CD4-positive, alpha-beta T cell treated with Interleukin-2 at 100 ng/mL for 4 hours (primary cell): ENCODE data around the gene TAMALIN.
A peak's percentile ranks its signal among the peaks of the same experiment; 100 is the strongest.
"Not testable (repeated sequence)": the region's sequence is repeated elsewhere in the genome, so short reads cannot be mapped to it uniquely, and the experiment has no call there.

Experiments used
- DNase-seq: peaks from one replicate; pipeline ENCODE4 v3.0.0-alpha.2; 2020; ENCODE audit warnings: low spot score

Gene TAMALIN

DNA sequence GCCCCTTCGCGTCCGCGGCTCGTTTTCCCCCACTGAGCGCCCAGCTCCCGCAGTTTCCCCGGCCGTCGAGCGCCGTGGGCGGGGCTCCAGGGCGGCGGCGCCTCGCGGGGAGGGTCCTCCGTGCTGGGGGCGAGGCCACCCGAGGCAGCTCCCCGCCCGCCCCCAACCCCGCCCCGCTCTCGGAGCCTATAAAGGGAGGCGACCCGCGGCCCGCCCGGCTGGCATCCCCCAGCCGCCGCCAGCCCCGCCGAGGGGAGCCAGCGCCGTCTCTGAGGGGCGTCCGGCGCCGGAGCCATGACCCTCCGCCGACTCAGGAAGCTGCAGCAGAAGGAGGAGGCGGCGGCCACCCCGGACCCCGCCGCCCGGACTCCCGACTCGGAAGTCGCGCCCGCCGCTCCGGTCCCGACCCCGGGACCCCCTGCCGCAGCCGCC, at the start of gene TAMALIN:
Gene TAMALIN (plus strand): TSS at position 221 of the 432 bp plus-strand sequence. CDS start 74 bp downstream, at position 295.
- peak; percentile 82 for DNase-seq

DNA sequence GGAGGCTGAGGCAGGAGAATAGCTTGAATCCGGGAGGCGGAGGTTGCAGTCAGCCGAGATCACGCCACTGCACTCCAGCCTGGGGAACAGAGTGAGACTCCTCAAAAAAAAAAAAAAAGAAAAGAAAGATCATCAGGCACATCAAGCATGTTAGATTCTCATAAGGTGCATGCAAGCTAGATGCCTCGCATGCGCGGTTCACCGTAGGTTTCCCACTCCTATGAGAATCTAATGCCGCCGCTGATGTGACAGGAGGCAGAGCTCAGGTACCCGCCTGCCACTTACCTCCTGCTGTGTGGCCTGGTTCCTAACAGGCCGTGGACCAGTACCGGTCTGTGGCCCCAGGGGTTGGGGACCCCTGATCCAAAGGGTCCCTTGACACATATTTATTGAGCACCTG, 48.2 kb upstream of the TAMALIN start:
- DNase-seq: no peak

DNA sequence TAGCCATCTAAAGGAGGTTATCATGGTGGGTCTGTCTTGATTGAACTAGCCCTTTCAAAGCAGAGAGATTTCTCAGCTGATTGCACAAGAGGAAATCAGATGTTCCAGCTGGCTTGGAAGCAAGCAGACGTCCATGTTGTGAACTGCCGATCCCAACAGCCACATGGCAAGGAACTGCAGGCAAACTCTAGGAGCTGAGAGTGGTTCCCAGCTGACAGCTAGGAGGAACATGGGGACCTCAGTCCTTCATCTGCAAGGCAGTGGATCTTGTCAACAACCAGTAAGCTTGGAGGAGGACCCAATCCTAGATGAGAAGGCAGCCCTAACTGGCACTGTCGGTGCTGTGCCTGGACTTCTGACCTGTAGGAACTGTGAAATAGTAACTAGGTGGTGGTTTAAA, 47.5 kb upstream of the TAMALIN start:
- DNase-seq: no peak

DNA sequence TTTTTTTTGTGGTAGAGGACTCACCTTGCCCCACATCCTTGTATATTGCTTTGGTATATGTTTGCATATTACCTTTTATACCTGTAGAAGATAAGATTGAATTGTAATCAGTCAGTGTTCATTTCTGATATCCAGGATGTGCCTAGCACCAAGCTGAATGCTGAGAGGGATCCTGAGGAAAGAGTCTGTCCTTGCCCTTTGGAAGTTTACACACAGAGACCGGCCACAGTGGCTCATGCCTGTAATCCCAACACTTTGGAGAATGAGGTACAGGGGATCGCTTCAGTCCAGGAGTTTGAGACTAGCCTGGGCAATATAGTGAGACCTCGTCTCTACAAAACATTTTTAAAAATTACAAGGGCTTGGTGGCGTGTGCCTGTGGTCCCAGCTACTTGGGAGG, 46.8 kb upstream of the TAMALIN start:
- no peak for DNase-seq

DNA sequence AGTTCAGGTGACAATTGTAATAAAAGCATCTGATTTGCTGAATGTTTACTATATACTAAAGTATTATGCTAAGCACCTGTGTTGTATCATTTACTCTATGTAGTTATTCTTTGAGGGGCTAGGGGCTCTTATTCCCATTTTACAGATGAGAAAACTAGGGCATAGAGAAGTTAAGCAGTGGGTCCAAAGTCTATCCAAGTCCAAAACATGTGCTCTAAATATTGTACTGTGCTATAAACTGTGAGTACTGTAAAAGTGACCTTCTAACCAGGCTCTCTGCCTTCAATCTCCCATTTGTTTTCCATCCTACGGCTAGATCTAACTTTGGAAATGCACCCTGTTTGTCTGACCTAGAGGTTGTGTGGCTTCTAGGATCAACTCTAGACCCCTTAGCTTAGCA, 46.3 kb upstream of the TAMALIN start:
- DNase-seq: no peak

- no peak for DNase-seq
Observed at GRCh38 chr12:51960890-51961289, 45.9 kb upstream of the TAMALIN start.

DNA sequence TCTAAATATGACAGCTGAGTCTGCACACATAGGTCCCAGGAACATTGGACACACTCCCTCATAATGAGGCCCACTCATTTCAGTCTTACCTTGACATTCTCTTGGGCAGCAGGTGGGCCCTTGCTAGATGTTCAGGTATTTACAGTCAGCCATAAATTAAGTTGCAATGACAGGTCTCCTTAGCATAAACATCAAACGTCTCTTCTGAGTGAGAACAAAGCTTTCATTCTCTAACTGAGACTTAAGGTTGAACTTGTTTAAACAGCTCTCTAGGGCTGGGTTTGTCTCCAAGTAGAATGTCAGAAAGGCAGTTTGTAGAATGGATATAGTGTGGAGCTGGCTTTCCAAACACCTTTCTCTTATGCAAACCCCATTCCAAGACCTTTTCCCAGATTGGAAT, 44.9 kb upstream of the TAMALIN start:
- no peak for DNase-seq

- no peak for DNase-seq
Observed at GRCh38 chr12:51962737-51963136, 44.0 kb upstream of the TAMALIN start.

- no peak for DNase-seq
Observed at GRCh38 chr12:51963477-51963876, 43.3 kb upstream of the TAMALIN start.

DNA sequence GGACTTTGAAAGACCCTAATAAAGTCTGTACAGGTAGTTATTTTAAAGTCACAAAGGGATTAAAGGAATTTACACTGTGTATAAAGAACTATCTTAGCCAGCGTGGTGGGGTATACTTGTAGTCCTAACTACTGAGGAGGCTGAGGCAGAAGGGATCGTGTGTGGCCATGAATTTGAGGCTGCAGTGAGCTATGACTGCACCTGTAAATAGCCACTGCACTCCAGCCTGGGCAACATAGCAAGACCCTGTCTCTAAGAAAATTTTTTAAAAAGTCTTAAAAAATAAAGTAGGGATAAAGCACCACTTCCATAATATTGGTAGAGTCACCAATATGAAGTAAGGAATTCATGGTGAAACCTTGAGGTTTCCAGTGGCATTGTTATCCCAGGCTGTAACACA, 37.1 kb upstream of the TAMALIN start:
- no peak for DNase-seq

DNA sequence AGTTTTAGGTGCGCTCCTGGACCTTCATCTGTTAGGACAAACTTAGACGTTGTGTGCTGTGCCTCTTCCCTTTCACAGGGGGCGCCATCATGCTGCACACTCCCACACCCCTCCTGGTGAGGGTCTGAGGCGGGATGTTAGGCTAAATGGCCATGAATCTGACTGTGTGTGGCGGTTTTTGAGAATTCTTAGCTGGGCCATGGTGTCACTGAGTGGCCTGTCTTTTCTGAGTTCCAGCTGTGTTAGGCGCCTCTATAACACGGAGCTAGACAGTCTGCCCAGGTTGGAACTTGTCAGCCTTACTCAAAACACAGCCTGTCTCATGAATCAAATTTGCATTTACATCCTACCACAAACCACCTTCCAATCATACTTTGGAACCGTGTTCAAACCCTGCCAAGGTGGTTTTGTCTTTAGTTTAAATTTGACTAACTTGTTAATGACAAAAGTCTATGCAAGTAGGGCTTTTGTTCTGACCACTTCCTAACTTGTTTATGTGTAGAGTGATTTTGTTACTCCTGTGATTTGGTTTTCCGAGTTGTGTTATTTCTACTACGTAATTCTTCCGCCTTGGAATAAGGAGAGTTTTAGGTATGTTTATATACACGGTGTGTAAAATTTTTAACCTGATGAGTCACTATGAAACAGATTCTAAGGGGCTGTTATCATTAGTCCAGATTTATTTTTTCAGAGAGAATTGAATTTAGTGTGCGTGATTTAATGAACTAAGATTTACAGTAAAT, 35.7 kb upstream of the TAMALIN start:
- DNase-seq: peak; percentile 63

GRCh38 chr12:51971679-51972421, 34.9 kb upstream of the TAMALIN start:
- DNase-seq: peak; percentile 26

DNA sequence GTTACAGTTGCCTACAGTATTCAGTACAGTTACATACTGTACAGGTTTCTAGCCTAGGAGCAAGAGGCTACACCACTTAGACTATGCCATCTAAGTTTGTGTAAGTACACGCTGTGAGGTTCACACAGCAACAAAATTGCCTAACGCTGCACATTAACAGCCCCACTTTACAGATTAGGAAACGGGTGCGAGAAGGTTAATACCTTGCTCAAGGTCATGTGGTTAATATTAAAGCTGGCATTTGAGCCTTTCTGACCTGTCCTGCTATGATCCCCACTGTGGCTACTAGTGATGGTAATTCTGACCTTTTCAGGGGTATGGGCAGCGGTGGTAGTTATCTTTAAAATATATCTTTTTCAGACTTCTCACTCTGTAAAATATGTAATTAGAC, 34.3 kb upstream of the TAMALIN start:
- DNase-seq: no peak

- DNase-seq: peak; percentile 59
Observed at GRCh38 chr12:51972849-51973273, 33.9 kb upstream of the TAMALIN start.

DNA sequence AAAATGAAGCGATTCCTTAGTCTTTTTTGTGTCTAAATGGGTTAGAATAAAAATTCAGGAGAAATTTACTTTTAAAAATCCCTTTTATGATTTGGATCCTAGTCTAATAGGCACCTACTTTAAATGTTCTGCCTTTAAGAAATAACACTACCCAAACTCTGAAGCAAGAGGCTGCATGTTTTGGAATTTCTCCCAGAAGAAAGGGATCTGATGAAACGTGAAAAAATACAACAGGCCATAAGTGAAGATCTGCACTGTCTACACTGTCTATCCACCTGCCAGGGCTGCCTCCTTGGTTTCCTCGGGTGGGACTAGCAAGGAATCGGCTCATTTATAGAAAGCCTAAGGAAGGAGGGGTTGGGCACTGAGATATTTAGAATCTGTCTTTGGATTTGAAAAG, 33.2 kb upstream of the TAMALIN start:
- DNase-seq: no peak

DNA sequence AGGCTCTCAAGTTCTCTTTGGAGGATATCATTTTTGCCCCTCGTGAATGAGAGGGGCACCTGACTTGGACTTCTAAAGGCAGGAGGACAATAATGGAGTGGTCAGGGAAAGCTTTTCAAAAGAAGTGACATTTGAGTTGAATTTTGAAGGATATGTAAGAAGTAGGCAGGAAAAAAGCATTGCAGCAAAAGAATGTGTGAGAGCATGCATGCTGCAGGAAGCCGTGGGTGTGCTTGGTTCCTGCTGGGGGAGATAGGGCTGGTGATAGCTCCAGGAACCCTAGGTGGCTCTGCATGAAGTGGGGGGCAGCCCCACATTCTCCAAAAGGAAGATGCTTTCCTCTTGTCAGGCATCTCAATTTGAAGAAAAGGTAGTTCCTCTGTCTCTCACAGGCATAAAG, 32.1 kb upstream of the TAMALIN start:
- DNase-seq: no peak

DNA sequence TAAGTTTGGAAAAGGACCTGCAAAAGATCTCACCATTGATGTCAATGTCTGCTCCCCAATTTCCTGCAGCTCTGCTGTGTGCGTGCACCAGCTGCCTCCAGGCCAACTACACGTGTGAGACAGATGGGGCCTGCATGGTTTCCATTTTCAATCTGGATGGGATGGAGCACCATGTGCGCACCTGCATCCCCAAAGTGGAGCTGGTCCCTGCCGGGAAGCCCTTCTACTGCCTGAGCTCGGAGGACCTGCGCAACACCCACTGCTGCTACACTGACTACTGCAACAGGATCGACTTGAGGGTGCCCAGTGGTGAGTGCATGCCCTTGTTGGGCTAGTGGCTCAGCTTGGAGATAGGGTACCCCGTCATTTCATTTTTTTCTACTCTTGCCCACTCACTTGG, 31.6 kb upstream of the TAMALIN start:
- no peak for DNase-seq

- no peak for DNase-seq
Observed at GRCh38 chr12:51976376-51977160, 30.2 kb upstream of the TAMALIN start.

- no peak for DNase-seq
Observed at GRCh38 chr12:51977320-51977753, 29.4 kb upstream of the TAMALIN start.

GRCh38 chr12:51979306-51979705, 27.4 kb upstream of the TAMALIN start:
- not testable (repeated sequence) for DNase-seq

GRCh38 chr12:51980051-51980808, 26.5 kb upstream of the TAMALIN start:
- peak; percentile 77 for DNase-seq

- no peak for DNase-seq
Observed at GRCh38 chr12:51980809-51981127, 26.0 kb upstream of the TAMALIN start.
